ENCODE measurements around the gene TNPO1. TPM values are rescaled to one million over a fixed set of nuclear protein-coding genes. Genes with fewer than 3 reads are reported as not detected.

The TNPO1 gene
- total RNA-seq, 2 donors from 2014 or later: 133 to 141 TPM

DNA sequence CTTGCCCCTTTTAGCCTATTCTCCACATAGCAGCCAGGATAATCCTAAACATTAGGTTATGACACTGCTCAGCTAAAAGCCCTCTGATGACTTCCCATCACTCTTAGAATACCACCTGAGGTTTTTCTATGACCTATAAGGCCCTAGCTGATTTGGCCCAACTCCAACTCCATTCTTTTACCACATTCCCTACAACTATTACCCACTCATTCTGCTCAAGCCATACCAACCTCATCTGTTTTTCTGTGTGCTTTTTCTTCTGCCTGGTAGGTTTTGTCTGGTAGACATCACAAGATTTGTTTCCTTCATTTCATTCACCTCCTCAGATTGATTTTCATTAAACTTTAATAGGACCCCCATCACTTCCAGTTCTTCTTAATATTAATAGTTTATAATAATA is 126.8 kb downstream of the TNPO1 start:
- Histone ChIP-seq H3K4me1 (ENCODE audit: control insufficient read depth, insufficient read depth, low read length) (no peaks in the 10 kb centered on the region), H3K9me3 (ENCODE audit: control insufficient read depth, low read length) (no peaks in the 10 kb centered on the region), H3K9ac (ENCODE audit: extremely low read depth, low read length, poor library complexity, severe bottlenecking) (no peak overlapping the region), H3K27me3 (ENCODE audit: control insufficient read depth, insufficient read depth, low read length, poor library complexity, severe bottlenecking) (no peaks in the 10 kb centered on the region), H3K27ac (ENCODE audit: low read depth, low read length) (no peak overlapping the region), H3K4me3 (ENCODE audit: low read length) (no peak overlapping the region), H3K36me3 (ENCODE audit: control insufficient read depth, insufficient read depth, low read length) (no peaks in the 10 kb centered on the region)
- DNase-seq: no peak
- H3K36me3 Mint-ChIP-seq (ENCODE audit: low read depth): no peaks in the 10 kb centered on the region
- TF ChIP-seq, protein P1, sequence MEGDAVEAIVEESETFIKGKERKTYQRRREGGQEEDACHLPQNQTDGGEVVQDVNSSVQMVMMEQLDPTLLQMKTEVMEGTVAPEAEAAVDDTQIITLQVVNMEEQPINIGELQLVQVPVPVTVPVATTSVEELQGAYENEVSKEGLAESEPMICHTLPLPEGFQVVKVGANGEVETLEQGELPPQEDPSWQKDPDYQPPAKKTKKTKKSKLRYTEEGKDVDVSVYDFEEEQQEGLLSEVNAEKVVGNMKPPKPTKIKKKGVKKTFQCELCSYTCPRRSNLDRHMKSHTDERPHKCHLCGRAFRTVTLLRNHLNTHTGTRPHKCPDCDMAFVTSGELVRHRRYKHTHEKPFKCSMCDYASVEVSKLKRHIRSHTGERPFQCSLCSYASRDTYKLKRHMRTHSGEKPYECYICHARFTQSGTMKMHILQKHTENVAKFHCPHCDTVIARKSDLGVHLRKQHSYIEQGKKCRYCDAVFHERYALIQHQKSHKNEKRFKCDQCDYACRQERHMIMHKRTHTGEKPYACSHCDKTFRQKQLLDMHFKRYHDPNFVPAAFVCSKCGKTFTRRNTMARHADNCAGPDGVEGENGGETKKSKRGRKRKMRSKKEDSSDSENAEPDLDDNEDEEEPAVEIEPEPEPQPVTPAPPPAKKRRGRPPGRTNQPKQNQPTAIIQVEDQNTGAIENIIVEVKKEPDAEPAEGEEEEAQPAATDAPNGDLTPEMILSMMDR (conservative IDR thresholded peaks at IDR 0.05): no peak
- H3K27ac Mint-ChIP-seq: no peak overlapping the region
- no peak overlapping the region for H3K4me3 Mint-ChIP-seq
- H3K9me3 Mint-ChIP-seq: no peaks in the 10 kb centered on the region
- H3K27me3 Mint-ChIP-seq (ENCODE audit: insufficient read depth): peaks cover 2% of the 10 kb centered on the region
- H3K4me1 Mint-ChIP-seq: peaks cover 8% of the 10 kb centered on the region

GRCh38 chr5:72947498-72947897 is 131.0 kb downstream of the TNPO1 start:
- Mint-ChIP-seq H3K27ac (no peak overlapping the region), H3K4me1 (no peaks in the 10 kb centered on the region), H3K36me3 (ENCODE audit: low read depth) (no peaks in the 10 kb centered on the region), H3K4me3 (no peak overlapping the region), H3K27me3 (ENCODE audit: insufficient read depth) (no peaks in the 10 kb centered on the region), H3K9me3 (no peaks in the 10 kb centered on the region)
- H3K27me3 ChIP-seq (ENCODE audit: control insufficient read depth, insufficient read depth, low read length, poor library complexity, severe bottlenecking): no peaks in the 10 kb centered on the region
- no peaks in the 10 kb centered on the region for H3K36me3 ChIP-seq (ENCODE audit: control insufficient read depth, insufficient read depth, low read length)
- no peak overlapping the region for H3K4me3 ChIP-seq (ENCODE audit: low read length)
- H3K4me1 ChIP-seq (ENCODE audit: control insufficient read depth, insufficient read depth, low read length): no peaks in the 10 kb centered on the region
- no peaks in the 10 kb centered on the region for H3K9me3 ChIP-seq (ENCODE audit: control insufficient read depth, low read length)
- no peak overlapping the region for H3K9ac ChIP-seq (ENCODE audit: extremely low read depth, low read length, poor library complexity, severe bottlenecking)
- DNase-seq: no peak
- TF ChIP-seq, protein P1 (conservative IDR thresholded peaks at IDR 0.05): no peak
- H3K27ac ChIP-seq (ENCODE audit: low read depth, low read length): no peak overlapping the region

- Mint-ChIP-seq H3K27me3 (ENCODE audit: insufficient read depth) (peaks cover 2% of the 10 kb centered on the region), H3K9me3 (no peaks in the 10 kb centered on the region), H3K36me3 (ENCODE audit: low read depth) (no peaks in the 10 kb centered on the region), H3K4me1 (peaks cover 3% of the 10 kb centered on the region), H3K27ac (no peak overlapping the region), H3K4me3 (no peak overlapping the region)
- Histone ChIP-seq H3K4me3 (ENCODE audit: low read length) (no peak overlapping the region), H3K36me3 (ENCODE audit: control insufficient read depth, insufficient read depth, low read length) (no peaks in the 10 kb centered on the region), H3K9me3 (ENCODE audit: control insufficient read depth, low read length) (no peaks in the 10 kb centered on the region), H3K4me1 (ENCODE audit: control insufficient read depth, insufficient read depth, low read length) (no peaks in the 10 kb centered on the region), H3K9ac (ENCODE audit: extremely low read depth, low read length, poor library complexity, severe bottlenecking) (no peak overlapping the region), H3K27me3 (ENCODE audit: control insufficient read depth, insufficient read depth, low read length, poor library complexity, severe bottlenecking) (no peaks in the 10 kb centered on the region), H3K27ac (ENCODE audit: low read depth, low read length) (no peak overlapping the region)
- TF ChIP-seq, protein P1 (conservative IDR thresholded peaks at IDR 0.05): no peak
- no peak for DNase-seq
Observed at GRCh38 chr5:72949481-72949880, 133.0 kb downstream of the TNPO1 start.

Measured in endodermal cell (in vitro differentiated cells).